CD14-positive monocyte (primary cell): ENCODE results near the gene NDUFA8. TPM values are rescaled to one million over a fixed set of nuclear protein-coding genes. Genes with fewer than 3 reads are reported as not detected.

ENCODE experiments used
- DNase-seq, 3 donors: peaks; one replicate each; pipeline ENCODE4 v3.0.0-alpha.2; 2011 to 2022
- H2AFZ ChIP-seq: 2 replicates; pipeline ENCODE4 v1.6.0; 2012; ENCODE audit warnings: mild to moderate bottlenecking, low read depth, low read length, inconsistent platforms; ENCODE audit not compliant: insufficient read depth, poor library complexity, severe bottlenecking
- H3K27ac ChIP-seq, 2 donors: 1 replicate in 1 of 2; 2 replicates in 1 of 2; pipeline ENCODE4 v1.5.1; 2012 to 2013; ENCODE audit warnings: low read length in 2 of 2, control low read depth in 1 of 2, inconsistent platforms in 1 of 2, low read depth in 1 of 2, mild to moderate bottlenecking in 1 of 2
- H3K27me3 ChIP-seq, 2 donors: one replicate each; pipeline versions ENCODE4 v1.6.0 to v1.6.1; 2011 to 2013; ENCODE audit warnings: low read length in 2 of 2; ENCODE audit not compliant: control insufficient read depth in 2 of 2, insufficient read depth in 2 of 2
- H3K36me3 ChIP-seq, 2 donors: replicated peaks in 1 of 2; 1 replicate in 1 of 2; 2 replicates in 1 of 2; pipeline versions ENCODE4 v1.5.1 to v1.6.1; 2012 to 2013; ENCODE audit warnings: low read length in 2 of 2, control low read depth in 1 of 2, inconsistent platforms in 1 of 2, mild to moderate bottlenecking in 1 of 2; ENCODE audit not compliant: insufficient read depth in 2 of 2, control insufficient read depth in 1 of 2
- H3K4me1 ChIP-seq, 2 donors: 1 replicate in 1 of 2; 2 replicates in 1 of 2; pipeline versions ENCODE4 v1.5.1 to v1.6.1; 2012 to 2013; ENCODE audit warnings: low read length in 2 of 2, control low read depth in 1 of 2, inconsistent platforms in 1 of 2, mild to moderate bottlenecking in 1 of 2, moderate library complexity in 1 of 2; ENCODE audit not compliant: insufficient read depth in 2 of 2, control insufficient read depth in 1 of 2
- H3K4me2 ChIP-seq: replicated peaks from 2 replicates; pipeline ENCODE3; 2012; ENCODE audit warnings: low read length, moderate library complexity, mild to moderate bottlenecking; ENCODE audit not compliant: poor library complexity, severe bottlenecking; ENCODE audit errors: extremely low read depth
- H3K4me3 ChIP-seq, 3 experiments: fragments of 200-600 bp in 1 of 3; sonication (generic) in 1 of 3; replicated peaks in 1 of 3; 1 replicate in 2 of 3; 2 replicates in 1 of 3; pipeline ENCODE4 v1.5.1; 2011 to 2013; ENCODE audit warnings: low read length in 3 of 3, mild to moderate bottlenecking in 3 of 3, control low read depth in 2 of 3, low read depth in 2 of 3, inconsistent platforms in 1 of 3, moderate library complexity in 1 of 3
- H3K79me2 ChIP-seq: 2 replicates; pipeline ENCODE4 v1.6.0; 2012; ENCODE audit warnings: mild to moderate bottlenecking, control low read depth, inconsistent platforms, low read length, moderate library complexity; ENCODE audit not compliant: insufficient read depth
- H3K9ac ChIP-seq: 2 replicates; pipeline ENCODE4 v1.6.0; 2017; ENCODE audit warnings: low read length, mild to moderate bottlenecking; ENCODE audit not compliant: insufficient read depth, poor library complexity, severe bottlenecking
- H3K9me3 ChIP-seq, 2 donors: replicated peaks in 1 of 2; 1 replicate in 1 of 2; 2 replicates in 1 of 2; pipeline versions ENCODE4 v1.5.1 to v1.6.1; 2012 to 2013; ENCODE audit warnings: low read length in 2 of 2, control low read depth in 1 of 2; ENCODE audit not compliant: control insufficient read depth in 1 of 2, insufficient read depth in 1 of 2
- H4K20me1 ChIP-seq: 2 replicates; pipeline ENCODE4 v1.6.0; 2012; ENCODE audit warnings: mild to moderate bottlenecking, low read length, control low read depth, moderate library complexity; ENCODE audit not compliant: insufficient read depth
- H3K27ac Mint-ChIP-seq, 7 donors: one replicate each; pipeline ENCODE4 v1.8.0; 2020; ENCODE audit warnings: mild to moderate bottlenecking in 7 of 7, mixed read lengths in 7 of 7, moderate library complexity in 6 of 7, inconsistent platforms in 2 of 7
- H3K27me3 Mint-ChIP-seq, 3 donors: one replicate each; pipeline ENCODE4 v1.8.0; 2021 to 2022; ENCODE audit warnings: low read depth in 3 of 3, mild to moderate bottlenecking in 3 of 3, mixed read lengths in 3 of 3, moderate library complexity in 3 of 3, inconsistent platforms in 1 of 3
- H3K36me3 Mint-ChIP-seq, 2 donors: one replicate each; pipeline ENCODE4 v1.8.0; 2020; ENCODE audit warnings: mixed read lengths in 2 of 2, inconsistent platforms in 1 of 2, mild to moderate bottlenecking in 1 of 2
- H3K4me1 Mint-ChIP-seq: one replicate; pipeline ENCODE4 v1.8.0; 2020; ENCODE audit warnings: mild to moderate bottlenecking, mixed read lengths
- H3K4me3 Mint-ChIP-seq, 2 donors: one replicate each; pipeline ENCODE4 v1.8.0; 2020; ENCODE audit warnings: mild to moderate bottlenecking in 2 of 2, mixed read lengths in 2 of 2, moderate library complexity in 1 of 2
- H3K9me3 Mint-ChIP-seq, 7 donors: one replicate each; pipeline ENCODE4 v1.8.0; 2020 to 2022; ENCODE audit warnings: mixed read lengths in 7 of 7, mild to moderate bottlenecking in 6 of 7, moderate library complexity in 6 of 7, inconsistent platforms in 2 of 7
- CTCF ChIP-seq: fragments of 200-600 bp; IDR thresholded peaks from one replicate; pipeline ENCODE4 v1.8.0; 2022; ENCODE audit warnings: antibody characterized with exemption, mild to moderate bottlenecking
- WGBS: methylation state at CpG from one replicate; pipeline ENCODE4 v1.1.5; 2013; ENCODE audit warnings: missing lambda C conversion rate; ENCODE audit not compliant: insufficient coverage; 5-methylcytosine and 5-hydroxymethylcytosine counted together
- intact Hi-C, 2 donors: fragments of 100-400 bp; cut with micrococcal nuclease; formaldehyde crosslinking; loops; one replicate each; pipeline versions ENCODE4 v1.15.0 to v1.15.1; 2023
- polyA plus RNA-seq, 3 donors: library from polyadenylated mRNA; depleted of rRNA in 1 of 3; unstranded in 2 of 3; stranded (reverse) in 1 of 3; fragments of 300-500 nt in 2 of 3; fragments of >200 nt in 1 of 3; fragmentation: Illumina TruSeq in 2 of 3; gene quantifications; 1 replicate in 2 of 3; 2 replicates in 1 of 3; pipeline ENCODE4 v1.2.3, GENCODE V29; 2012 to 2021

Gene NDUFA8
- polyA plus RNA-seq, 3 donors = 19.6 to 71.2 (median 63.5) TPM

- no peak for TF ChIP-seq CTCF
These were observed 37.8 kb upstream of the NDUFA8 start for GRCh38 chr9:122197426-122197825.

GRCh38 chr9:122195875-122196274 is 36.3 kb upstream of the NDUFA8 start:
- Histone ChIP-seq H3K36me3 (no peaks in the 10 kb centered on the region), H3K27me3 (no peaks in the 10 kb centered on the region), H3K4me2 (no peak overlapping the region), H3K27ac (no peak overlapping the region), H3K4me3 (no peak overlapping the region), H2AFZ (no peak overlapping the region), H3K9ac (peak overlapping the region; percentile 4), H3K79me2 (no peaks in the 10 kb centered on the region), H3K9me3 (no peaks in the 10 kb centered on the region), H3K4me1 (no peaks in the 10 kb centered on the region), H4K20me1 (no peaks in the 10 kb centered on the region)
- no peak for TF ChIP-seq CTCF
- no CpG with 5 or more reads among the region's 4 CpGs for WGBS
- no peak overlapping the region for H3K4me3 Mint-ChIP-seq
- no peaks in the 10 kb centered on the region for H3K36me3 Mint-ChIP-seq
- H3K9me3 Mint-ChIP-seq = no peaks in the 10 kb centered on the region
- H3K4me1 Mint-ChIP-seq = no peaks in the 10 kb centered on the region
- peaks cover 0 to 5% (median 2%) of the 10 kb centered on the region in 3 donors for H3K27me3 Mint-ChIP-seq
- no peak overlapping the region for H3K27ac Mint-ChIP-seq
- no peak for DNase-seq
- intact Hi-C loops = no loop called here

More at GRCh38 chr9:122197426-122197825, 37.8 kb upstream of the NDUFA8 start:
- Histone ChIP-seq H3K36me3 (no peaks in the 10 kb centered on the region), H3K27ac (no peak overlapping the region), H3K79me2 (no peaks in the 10 kb centered on the region), H3K9me3 (no peaks in the 10 kb centered on the region), H3K9ac (no peak overlapping the region), H3K4me3 (no peak overlapping the region), H4K20me1 (no peaks in the 10 kb centered on the region), H3K27me3 (no peaks in the 10 kb centered on the region), H3K4me2 (no peak overlapping the region), H3K4me1 (no peaks in the 10 kb centered on the region), H2AFZ (no peak overlapping the region)
- Mint-ChIP-seq H3K4me3 (no peak overlapping the region), H3K4me1 (no peaks in the 10 kb centered on the region), H3K27ac (no peak overlapping the region), H3K27me3 (peaks cover 0 to 5% (median 2%) of the 10 kb centered on the region in 3 donors), H3K36me3 (no peaks in the 10 kb centered on the region), H3K9me3 (no peaks in the 10 kb centered on the region)
- intact Hi-C loops = no loop called here
- 87% methylated on average over 7 of the region's 7 CpGs for WGBS
- DNase-seq = no peak
